Measurements from ENCODE around the gene NAALADL1. TPM values are rescaled to one million over a fixed set of nuclear protein-coding genes. Genes with fewer than 3 reads are reported as not detected.

NAALADL1 gene
- total RNA-seq, 1 experiment from 2014 or later: 0.23 TPM

- Mint-ChIP-seq H3K27ac (ENCODE audit: unreplicated experiment) (no peak overlapping the region), H3K27me3 (ENCODE audit: insufficient read depth, unreplicated experiment) (no peaks in the 10 kb centered on the region), H3K9me3 (ENCODE audit: unreplicated experiment) (no peaks in the 10 kb centered on the region), H3K36me3 (ENCODE audit: insufficient read depth, unreplicated experiment) (no peaks in the 10 kb centered on the region), H3K4me1 (ENCODE audit: low read depth, unreplicated experiment) (no peaks in the 10 kb centered on the region), H3K4me3 (ENCODE audit: unreplicated experiment) (no peak overlapping the region)
- Histone ChIP-seq H3K9me3 (no peaks in the 10 kb centered on the region), H3K27me3 (replicated peaks; ENCODE audit: control insufficient read depth, insufficient read depth, low read length) (no peaks in the 10 kb centered on the region), H3K4me3 (ENCODE audit: low read depth, low read length) (no peak overlapping the region), H3K36me3 (ENCODE audit: control insufficient read depth, insufficient read depth, low read length) (no peaks in the 10 kb centered on the region), H3K4me1 (no peaks in the 10 kb centered on the region)
- ChIA-PET CTCF (interaction anchor here (1.1 kb wide), 1 partner anchor 39 kb away, joined by 3 read pairs; the partner anchor contains the start of gene SNX15), POLR2A (interaction anchor here (0.6 kb wide), 1 partner anchor 116 kb away, joined by 3 read pairs; no protein-coding TSS in a partner anchor)
- intact Hi-C loops (cut with micrococcal nuclease; ENCODE audit: unreplicated experiment): no loop called here
- no peak for DNase-seq
- no peak for TF ChIP-seq CTCF (IDR thresholded peaks at IDR 0.05; ENCODE audit: insufficient read depth in 1 of 2, low read depth in 1 of 2, low read length in 1 of 2, severe bottlenecking in 1 of 2, unreplicated experiment in 1 of 2)
- no TSS peak for BruUV-seq (replicated peaks)
These were observed 8.0 kb upstream of the NAALADL1 start for GRCh38 chr11:65066315-65066714.

- Mint-ChIP-seq H3K4me1 (ENCODE audit: low read depth, unreplicated experiment) (no peaks in the 10 kb centered on the region), H3K4me3 (ENCODE audit: unreplicated experiment) (no peak overlapping the region)
These were observed 7.5 kb upstream of the NAALADL1 start for GRCh38 chr11:65065851-65066250.

GRCh38 chr11:65064847-65065240 lies 6.5 kb upstream of the NAALADL1 start:
- ChIA-PET POLR2A (no interaction called here), CTCF (interaction anchor here (0.7 to 1.6 kb wide), 2 partner anchors 24 to 221 kb away, joined by 5 to 6 read pairs; partner anchors contain the start of gene CDC42BPG)
- intact Hi-C loops (cut with micrococcal nuclease; ENCODE audit: unreplicated experiment): no loop called here
- Histone ChIP-seq H3K36me3 (ENCODE audit: control insufficient read depth, insufficient read depth, low read length) (no peaks in the 10 kb centered on the region), H3K9me3 (no peaks in the 10 kb centered on the region), H3K27me3 (replicated peaks; ENCODE audit: control insufficient read depth, insufficient read depth, low read length) (no peaks in the 10 kb centered on the region), H3K4me1 (no peaks in the 10 kb centered on the region), H3K4me3 (ENCODE audit: low read depth, low read length) (no peak overlapping the region)
- H3K4me1 Mint-ChIP-seq (ENCODE audit: low read depth, unreplicated experiment): no peaks in the 10 kb centered on the region
- no peaks in the 10 kb centered on the region for H3K36me3 Mint-ChIP-seq (ENCODE audit: insufficient read depth, unreplicated experiment)
- TF ChIP-seq CTCF (IDR thresholded peaks at IDR 0.05; ENCODE audit: insufficient read depth in 1 of 2, low read depth in 1 of 2, low read length in 1 of 2, severe bottlenecking in 1 of 2, unreplicated experiment in 1 of 2): no peak
- no peak overlapping the region for H3K27ac Mint-ChIP-seq (ENCODE audit: unreplicated experiment)
- DNase-seq: no peak
- no peak overlapping the region for H3K4me3 Mint-ChIP-seq (ENCODE audit: unreplicated experiment)
- H3K27me3 Mint-ChIP-seq (ENCODE audit: insufficient read depth, unreplicated experiment): no peaks in the 10 kb centered on the region
- H3K9me3 Mint-ChIP-seq (ENCODE audit: unreplicated experiment): no peaks in the 10 kb centered on the region
- no TSS peak for BruUV-seq (replicated peaks)

More at GRCh38 chr11:65065851-65066250, 7.5 kb upstream of the NAALADL1 start:
- Mint-ChIP-seq H3K36me3 (ENCODE audit: insufficient read depth, unreplicated experiment) (no peaks in the 10 kb centered on the region), H3K27me3 (ENCODE audit: insufficient read depth, unreplicated experiment) (no peaks in the 10 kb centered on the region), H3K9me3 (ENCODE audit: unreplicated experiment) (no peaks in the 10 kb centered on the region), H3K27ac (ENCODE audit: unreplicated experiment) (no peak overlapping the region)
- H3K4me3 ChIP-seq (ENCODE audit: low read depth, low read length): no peak overlapping the region
- no peaks in the 10 kb centered on the region for H3K27me3 ChIP-seq (replicated peaks; ENCODE audit: control insufficient read depth, insufficient read depth, low read length)
- no peak for DNase-seq
- H3K4me1 ChIP-seq: no peaks in the 10 kb centered on the region
- H3K9me3 ChIP-seq: no peaks in the 10 kb centered on the region
- ChIA-PET CTCF (interaction anchor here (1.1 kb wide), 1 partner anchor 39 kb away, joined by 3 read pairs; the partner anchor contains the start of gene SNX15), POLR2A (interaction anchor here (0.6 kb wide), 1 partner anchor 117 kb away, joined by 3 read pairs; no protein-coding TSS in a partner anchor)
- no peak for TF ChIP-seq CTCF (IDR thresholded peaks at IDR 0.05; ENCODE audit: insufficient read depth in 1 of 2, low read depth in 1 of 2, low read length in 1 of 2, severe bottlenecking in 1 of 2, unreplicated experiment in 1 of 2)
- no TSS peak for BruUV-seq (replicated peaks)
- no peaks in the 10 kb centered on the region for H3K36me3 ChIP-seq (ENCODE audit: control insufficient read depth, insufficient read depth, low read length)
- intact Hi-C loops (cut with micrococcal nuclease; ENCODE audit: unreplicated experiment): no loop called here
